Glutamatergic neuron (in vitro differentiated cells): ENCODE measurements around the gene COL6A1. TPM values are rescaled to one million over a fixed set of nuclear protein-coding genes. Genes with fewer than 3 reads are reported as not detected.

Experiments
- DNase-seq: peaks from one replicate; pipeline ENCODE4 v3.0.0; 2022
- H3K27ac Mint-ChIP-seq: one replicate; pipeline ENCODE4 v1.8.0; 2020; ENCODE audit warnings: mild to moderate bottlenecking, mixed read lengths, inconsistent platforms; ENCODE audit not compliant: unreplicated experiment
- H3K27me3 Mint-ChIP-seq: one replicate; pipeline ENCODE4 v1.8.0; 2020; ENCODE audit warnings: mild to moderate bottlenecking, moderate library complexity, mixed read lengths, inconsistent platforms; ENCODE audit not compliant: unreplicated experiment
- H3K36me3 Mint-ChIP-seq: one replicate; pipeline ENCODE4 v1.8.0; 2020; ENCODE audit warnings: mild to moderate bottlenecking, mixed read lengths, inconsistent platforms; ENCODE audit not compliant: unreplicated experiment
- H3K4me1 Mint-ChIP-seq: one replicate; pipeline ENCODE4 v1.8.0; 2020; ENCODE audit warnings: mild to moderate bottlenecking, low read depth, mixed read lengths, inconsistent platforms; ENCODE audit not compliant: unreplicated experiment
- H3K4me3 Mint-ChIP-seq: one replicate; pipeline ENCODE4 v1.8.0; 2020; ENCODE audit warnings: mild to moderate bottlenecking, mixed read lengths, inconsistent platforms; ENCODE audit not compliant: unreplicated experiment
- H3K9me3 Mint-ChIP-seq: one replicate; pipeline ENCODE4 v1.8.0; 2020; ENCODE audit warnings: mild to moderate bottlenecking, moderate library complexity, mixed read lengths, inconsistent platforms; ENCODE audit not compliant: unreplicated experiment
- CTCF ChIP-seq: fragments of 200-600 bp; sonication (generic); IDR thresholded peaks from one replicate; pipeline ENCODE4 v1.5.0; 2021; ENCODE audit not compliant: partially characterized antibody, unreplicated experiment
- total RNA-seq: library from RNA; stranded (reverse); fragmentation: NEBNext Ultra II Directional; extraction: Animal tissue kit (Norgen Biotek cat#: 25700); gene quantifications from one replicate; pipeline ENCODE4 v1.2.1, GENCODE V29; 2021; ENCODE audit not compliant: unreplicated experiment

COL6A1 gene
- total RNA-seq, 1 donor from 2014 or later, result 407 TPM

- Mint-ChIP-seq H3K4me1 (peaks cover 6% of the 10 kb centered on the region), H3K4me3 (no peak overlapping the region), H3K27me3 (peaks cover 6% of the 10 kb centered on the region), H3K27ac (peak overlapping the region; percentile 33), H3K36me3 (no peaks in the 10 kb centered on the region), H3K9me3 (peaks cover 4% of the 10 kb centered on the region)
- no peak for TF ChIP-seq CTCF
- DNase-seq, result no peak
Observed at GRCh38 chr21:46035809-46036695, 54.5 kb downstream of the COL6A1 start.

GRCh38 chr21:46036696-46037330, 55.2 kb downstream of the COL6A1 start:
- H3K4me3 Mint-ChIP-seq, result no peak overlapping the region
- H3K27ac Mint-ChIP-seq, result no peak overlapping the region
- DNase-seq, result no peak
- TF ChIP-seq CTCF, result no peak
- H3K9me3 Mint-ChIP-seq, result peaks cover 8% of the 10 kb centered on the region
- H3K27me3 Mint-ChIP-seq, result peaks cover 6% of the 10 kb centered on the region
- peaks cover 7% of the 10 kb centered on the region for H3K4me1 Mint-ChIP-seq
- no peaks in the 10 kb centered on the region for H3K36me3 Mint-ChIP-seq

- no peak overlapping the region for H3K4me3 Mint-ChIP-seq
- DNase-seq, result no peak
- peaks cover 8% of the 10 kb centered on the region for H3K4me1 Mint-ChIP-seq
- H3K27ac Mint-ChIP-seq, result no peak overlapping the region
- no peaks in the 10 kb centered on the region for H3K36me3 Mint-ChIP-seq
- H3K9me3 Mint-ChIP-seq, result peaks cover 9% of the 10 kb centered on the region
- no peak for TF ChIP-seq CTCF
- H3K27me3 Mint-ChIP-seq, result peaks cover 6% of the 10 kb centered on the region
Observed at GRCh38 chr21:46037331-46038325, 56.1 kb downstream of the COL6A1 start.

GRCh38 chr21:46038341-46038829, 56.8 kb downstream of the COL6A1 start:
- Mint-ChIP-seq H3K9me3 (peaks cover 10% of the 10 kb centered on the region), H3K27me3 (peaks cover 6% of the 10 kb centered on the region), H3K36me3 (no peaks in the 10 kb centered on the region), H3K4me3 (no peak overlapping the region), H3K4me1 (peaks cover 8% of the 10 kb centered on the region), H3K27ac (no peak overlapping the region)
- no peak for DNase-seq
- TF ChIP-seq CTCF, result no peak
